GM23338 (cell line): Measurements from ENCODE around the gene COL8A2. TPM values are rescaled to one million over a fixed set of nuclear protein-coding genes. Genes with fewer than 3 reads are reported as not detected.

Experiments used
- ATAC-seq: fragments of 200-7000 bp; cut with Tn5 transposase; 3 replicates; pipeline ENCODE4 v1.9.1; 2020
- DNase-seq: peaks from one replicate; pipeline ENCODE4 v3.0.0-alpha.2; 2015; ENCODE audit warnings: low spot score
- H2AFZ ChIP-seq: fragments of 200-600 bp; sonication (generic); 2 replicates; pipeline ENCODE4 v1.8.0; 2016; ENCODE audit warnings: antibody characterized with exemption, mild to moderate bottlenecking, moderate library complexity
- H3F3A ChIP-seq: fragments of 200-600 bp; sonication (generic); replicated peaks from 2 replicates; pipeline ENCODE4 v1.8.0; 2017; ENCODE audit warnings: antibody characterized with exemption, mixed run types, low read depth
- H3K27ac ChIP-seq: fragments of 200-600 bp; sonication (generic); 2 replicates; pipeline ENCODE4 v1.6.1; 2016; ENCODE audit warnings: low read depth
- H3K27me3 ChIP-seq: fragments of 200-600 bp; sonication (generic); 2 replicates; pipeline ENCODE4 v1.8.0; 2016; ENCODE audit warnings: mild to moderate bottlenecking, mixed run types, moderate library complexity; ENCODE audit not compliant: insufficient read depth
- H3K36me3 ChIP-seq: fragments of 200-600 bp; sonication (generic); 2 replicates; pipeline ENCODE4 v1.8.0; 2016; ENCODE audit warnings: mild to moderate bottlenecking; ENCODE audit not compliant: insufficient read depth
- H3K4me1 ChIP-seq: fragments of 200-600 bp; sonication (generic); 2 replicates; pipeline ENCODE4 v1.8.0; 2016; ENCODE audit warnings: mild to moderate bottlenecking, moderate library complexity; ENCODE audit not compliant: insufficient read depth
- H3K4me2 ChIP-seq: fragments of 200-600 bp; sonication (generic); 2 replicates; pipeline ENCODE4 v1.7.1; 2017; ENCODE audit warnings: mixed run types
- H3K4me3 ChIP-seq: fragments of 200-600 bp; sonication (generic); 2 replicates; pipeline ENCODE4 v1.6.1; 2016; ENCODE audit warnings: mixed run types
- H3K79me2 ChIP-seq: fragments of 200-600 bp; sonication (generic); replicated peaks from 2 replicates; pipeline ENCODE4 v1.8.0; 2017; ENCODE audit warnings: mild to moderate bottlenecking; ENCODE audit not compliant: insufficient read depth
- H3K9me2 ChIP-seq: fragments of 200-600 bp; sonication (generic); 2 replicates; pipeline ENCODE4 v1.8.0; 2017; ENCODE audit not compliant: insufficient read depth
- H4K20me1 ChIP-seq: fragments of 200-600 bp; sonication (generic); replicated peaks from 2 replicates; pipeline ENCODE4 v1.8.0; 2017; ENCODE audit warnings: mild to moderate bottlenecking; ENCODE audit not compliant: insufficient read depth
- H3K27ac Mint-ChIP-seq: 2 replicates; pipeline ENCODE4 v1.8.0; 2020; ENCODE audit warnings: inconsistent platforms, mild to moderate bottlenecking, moderate library complexity, mixed read lengths
- H3K27me3 Mint-ChIP-seq: 3 replicates; pipeline ENCODE4 v1.8.0; 2022; ENCODE audit warnings: low read depth, mild to moderate bottlenecking, moderate library complexity, mixed read lengths, inconsistent platforms; ENCODE audit not compliant: insufficient read depth, poor library complexity
- H3K36me3 Mint-ChIP-seq: 3 replicates; pipeline ENCODE4 v1.8.0; 2021; ENCODE audit warnings: low read depth, mild to moderate bottlenecking, inconsistent platforms, moderate library complexity, mixed read lengths
- H3K4me1 Mint-ChIP-seq: 3 replicates; pipeline ENCODE4 v1.8.0; 2020; ENCODE audit warnings: mild to moderate bottlenecking, inconsistent platforms, mixed read lengths
- H3K4me3 Mint-ChIP-seq: 3 replicates; pipeline ENCODE4 v1.8.0; 2021; ENCODE audit warnings: moderate library complexity, mild to moderate bottlenecking, inconsistent platforms, mixed read lengths
- H3K9me3 Mint-ChIP-seq: 3 replicates; pipeline ENCODE4 v1.8.0; 2020; ENCODE audit warnings: moderate library complexity, mild to moderate bottlenecking, inconsistent platforms, mixed read lengths
- CREB1 ChIP-seq: fragments of 250-450 bp; sonication (Bioruptor Pico); IDR thresholded peaks from 2 replicates; pipeline ENCODE4 v1.5.0; 2020; ENCODE audit warnings: low read depth, mild to moderate bottlenecking, moderate library complexity
- CTCF ChIP-seq, 2 experiments: fragments of 200-600 bp in 1 of 2; sonication (generic) in 1 of 2; conservative IDR thresholded peaks; 2 replicates each; pipeline versions ENCODE4 v1.5.1 to v1.6.1; 2016 to 2017; ENCODE audit warnings: antibody characterized with exemption in 2 of 2, low read depth in 2 of 2, mild to moderate bottlenecking in 2 of 2, moderate library complexity in 1 of 2
- ETS1 ChIP-seq: IDR thresholded peaks from 2 replicates; pipeline ENCODE4 v1.6.1; 2016; ENCODE audit warnings: antibody characterized with exemption
- EZH2 ChIP-seq: fragments of 200-600 bp; sonication (generic); IDR thresholded peaks from one replicate; pipeline ENCODE4 v1.8.0; 2017; ENCODE audit warnings: antibody characterized with exemption, mild to moderate bottlenecking, low read depth; ENCODE audit not compliant: unreplicated experiment
- EZH2phosphoT487 ChIP-seq: fragments of 200-600 bp; sonication (generic); IDR thresholded peaks from one replicate; pipeline ENCODE4 v1.8.1; 2018; ENCODE audit warnings: antibody characterized with exemption; ENCODE audit not compliant: unreplicated experiment
- JUNB ChIP-seq: IDR thresholded peaks from one replicate; pipeline ENCODE4 v1.6.1; 2016; ENCODE audit warnings: antibody characterized with exemption; ENCODE audit not compliant: unreplicated experiment
- NANOG ChIP-seq: IDR thresholded peaks from 2 replicates; pipeline ENCODE4 v1.6.1; 2016; ENCODE audit warnings: antibody characterized with exemption, borderline replicate concordance
- POLR2AphosphoS5 ChIP-seq: IDR thresholded peaks from 2 replicates; pipeline ENCODE4 v1.6.1; 2016; ENCODE audit warnings: antibody characterized with exemption, low read depth
- STAT1 ChIP-seq: IDR thresholded peaks from one replicate; pipeline ENCODE4 v1.6.1; 2016; ENCODE audit warnings: antibody characterized with exemption; ENCODE audit not compliant: unreplicated experiment
- ZNF114 ChIP-seq: fragments of 250-450 bp; sonication (Bioruptor Pico); IDR thresholded peaks from 2 replicates; pipeline ENCODE4 v1.5.0; 2020; ENCODE audit warnings: mild to moderate bottlenecking, moderate library complexity
- ZNF331 ChIP-seq: fragments of 250-450 bp; sonication (Bioruptor Pico); IDR thresholded peaks from 2 replicates; pipeline ENCODE4 v1.5.0; 2020; ENCODE audit warnings: low read depth, mild to moderate bottlenecking, moderate library complexity
- ZNF462 ChIP-seq: fragments of 250-450 bp; sonication (Bioruptor Pico); IDR thresholded peaks from 2 replicates; pipeline ENCODE4 v1.5.0; 2020; ENCODE audit warnings: mild to moderate bottlenecking, moderate library complexity
- polyA plus RNA-seq: library from polyadenylated mRNA; unstranded; fragments of >200 nt; fragmentation: Nextera tagmentation; extraction: Ambion mirVana; gene quantifications from 2 replicates; pipeline ENCODE4 v1.2.1, GENCODE V29; 2016
- total RNA-seq: library from RNA; depleted of rRNA; stranded (reverse); fragments of >200 nt; shearing (Covaris generic); gene quantifications from 2 replicates; pipeline ENCODE4 v1.2.3, GENCODE V29; 2014
- TF ChIP-seq, protein P1 (sequence below): IDR thresholded peaks from one replicate; pipeline ENCODE4 v1.6.1; 2018; ENCODE audit warnings: antibody characterized with exemption; ENCODE audit not compliant: unreplicated experiment

The COL8A2 gene
- total and polyA plus RNA-seq, 2 experiments from 2014 or later, result 0.95 to 4.9 TPM

DNA sequence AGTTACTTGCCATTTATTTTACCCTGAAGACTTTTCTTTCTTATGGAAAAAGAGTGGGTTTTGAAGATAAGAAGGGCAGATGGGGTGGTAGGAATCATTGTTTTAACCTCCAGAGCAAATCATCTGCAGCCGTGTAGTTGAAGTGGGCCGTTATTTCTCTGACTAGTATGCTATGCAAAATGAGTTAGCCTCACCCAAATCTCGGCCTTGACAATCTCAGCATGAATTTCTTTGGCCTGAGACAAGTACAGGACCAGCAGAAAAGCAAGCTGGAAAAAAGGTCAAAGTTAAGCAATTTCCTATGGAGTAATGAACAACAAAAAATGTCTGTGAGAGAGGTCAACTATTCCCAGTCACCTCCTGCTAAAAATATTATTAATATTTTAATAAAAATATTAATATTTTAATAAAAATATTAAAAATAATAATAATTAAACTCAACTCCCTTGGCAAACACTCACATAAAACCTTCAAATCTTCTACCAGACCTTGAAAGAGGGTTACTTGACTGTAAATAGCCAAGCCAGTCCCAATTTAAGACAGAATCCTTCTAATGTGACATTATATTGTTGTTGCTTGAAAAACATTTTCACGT is 47.9 kb downstream of the COL8A2 start:
- no peaks in the 10 kb centered on the region for H3K27me3 Mint-ChIP-seq
- Histone ChIP-seq H3K36me3 (no peaks in the 10 kb centered on the region), H3K79me2 (no peaks in the 10 kb centered on the region), H3K4me1 (no peaks in the 10 kb centered on the region), H3K27ac (no peak overlapping the region), H3F3A (0 out of 2 replicates have a peak, but pooled peaks cover 2% of the 10 kb centered on the region), H3K27me3 (no peaks in the 10 kb centered on the region), H3K4me3 (no peak overlapping the region), H2AFZ (no peak overlapping the region), H4K20me1 (no peaks in the 10 kb centered on the region), H3K9me2 (no peaks in the 10 kb centered on the region), H3K4me2 (no peak overlapping the region)
- no peaks in the 10 kb centered on the region for H3K36me3 Mint-ChIP-seq
- DNase-seq (no peak), ATAC-seq (no peak)
- no peaks in the 10 kb centered on the region for H3K9me3 Mint-ChIP-seq
- H3K4me1 Mint-ChIP-seq, result peaks cover 4% of the 10 kb centered on the region; the same call in 1 of the 3 replicates
- TF ChIP-seq JUNB (no peak), EZH2 (no peak), CTCF (conservative IDR thresholded peaks at IDR 0.05; ENCODE audit: low read depth in 2 of 2) (no peak), NANOG (no peak), STAT1 (no peak), ETS1 (no peak), ZNF331 (CRISPR knock-in tag) (no peak), CREB1 (CRISPR knock-in tag) (no peak), POLR2AphosphoS5 (no peak), ZNF114 (CRISPR knock-in tag) (no peak), EZH2phosphoT487 (no peak), ZNF462 (CRISPR knock-in tag) (no peak)
- TF ChIP-seq, protein P1, sequence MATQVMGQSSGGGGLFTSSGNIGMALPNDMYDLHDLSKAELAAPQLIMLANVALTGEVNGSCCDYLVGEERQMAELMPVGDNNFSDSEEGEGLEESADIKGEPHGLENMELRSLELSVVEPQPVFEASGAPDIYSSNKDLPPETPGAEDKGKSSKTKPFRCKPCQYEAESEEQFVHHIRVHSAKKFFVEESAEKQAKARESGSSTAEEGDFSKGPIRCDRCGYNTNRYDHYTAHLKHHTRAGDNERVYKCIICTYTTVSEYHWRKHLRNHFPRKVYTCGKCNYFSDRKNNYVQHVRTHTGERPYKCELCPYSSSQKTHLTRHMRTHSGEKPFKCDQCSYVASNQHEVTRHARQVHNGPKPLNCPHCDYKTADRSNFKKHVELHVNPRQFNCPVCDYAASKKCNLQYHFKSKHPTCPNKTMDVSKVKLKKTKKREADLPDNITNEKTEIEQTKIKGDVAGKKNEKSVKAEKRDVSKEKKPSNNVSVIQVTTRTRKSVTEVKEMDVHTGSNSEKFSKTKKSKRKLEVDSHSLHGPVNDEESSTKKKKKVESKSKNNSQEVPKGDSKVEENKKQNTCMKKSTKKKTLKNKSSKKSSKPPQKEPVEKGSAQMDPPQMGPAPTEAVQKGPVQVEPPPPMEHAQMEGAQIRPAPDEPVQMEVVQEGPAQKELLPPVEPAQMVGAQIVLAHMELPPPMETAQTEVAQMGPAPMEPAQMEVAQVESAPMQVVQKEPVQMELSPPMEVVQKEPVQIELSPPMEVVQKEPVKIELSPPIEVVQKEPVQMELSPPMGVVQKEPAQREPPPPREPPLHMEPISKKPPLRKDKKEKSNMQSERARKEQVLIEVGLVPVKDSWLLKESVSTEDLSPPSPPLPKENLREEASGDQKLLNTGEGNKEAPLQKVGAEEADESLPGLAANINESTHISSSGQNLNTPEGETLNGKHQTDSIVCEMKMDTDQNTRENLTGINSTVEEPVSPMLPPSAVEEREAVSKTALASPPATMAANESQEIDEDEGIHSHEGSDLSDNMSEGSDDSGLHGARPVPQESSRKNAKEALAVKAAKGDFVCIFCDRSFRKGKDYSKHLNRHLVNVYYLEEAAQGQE, result no peak
- H3K4me3 Mint-ChIP-seq, result no peak overlapping the region
- H3K27ac Mint-ChIP-seq, result no peak overlapping the region
